GM12878 (cell line): ENCODE measurements around the gene ECM1. TPM values are rescaled to one million over a fixed set of nuclear protein-coding genes. Genes with fewer than 3 reads are reported as not detected.

Experiments
- ATAC-seq: fragments of 200-7000 bp; cut with Tn5 transposase; 3 replicates; pipeline ENCODE4 v1.9.1; 2020; ENCODE audit warnings: mild to moderate bottlenecking, moderate library complexity
- BruUV-seq: library from RNA; stranded (reverse); fragments of 400-500 nt; replicated peaks from 2 replicates; lab custom pipeline; 2021; lab: Mats Ljungman, UMichigan
- CTCF ChIA-PET: fragments of 300-600 bp; sonication (Branson Sonifier 250); formaldehyde crosslinking; extraction: SDS; loops from one replicate; lab custom pipeline; 2021; ENCODE audit warnings: inconsistent platforms; lab: Yijun Ruan, JAX
- POLR2A ChIA-PET: fragments of 350-600 bp; formaldehyde crosslinking; extraction: SDS; loops from one replicate; lab custom pipeline; 2021; ENCODE audit warnings: inconsistent platforms; lab: Charles Lee
- RAD21 ChIA-PET: fragments of 300-600 bp; sonication (Branson Sonifier 250); formaldehyde crosslinking; loops from one replicate; lab custom pipeline; 2023; ENCODE audit warnings: antibody characterized with exemption; ENCODE audit not compliant: unreplicated experiment; lab: Charles Lee
- SMC1A ChIA-PET: fragments of 300-600 bp; sonication (Branson Sonifier 250); formaldehyde crosslinking; loops from one replicate; lab custom pipeline; 2023; ENCODE audit not compliant: unreplicated experiment, uncharacterized antibody; lab: Charles Lee
- DNase-seq: peaks from one replicate; pipeline ENCODE4 v3.0.0-alpha.2; 2011; ENCODE audit warnings: low read depth, low spot score
- FAIRE-seq: peaks from 3 replicates; lab custom pipeline; 2011; peaks lifted over from hg19 to GRCh38; lab: Jason Lieb, UNC
- H2AFZ ChIP-seq: 2 replicates; pipeline ENCODE4 v1.6.0; 2011; ENCODE audit warnings: low read depth, low read length, control low read depth; ENCODE audit not compliant: control insufficient read depth
- H3K27ac ChIP-seq: 2 replicates; pipeline ENCODE4 v1.5.1; 2011; ENCODE audit warnings: control low read depth; ENCODE audit not compliant: control insufficient read depth, insufficient read depth
- H3K27me3 ChIP-seq, 2 experiments: replicated peaks in 1 of 2; 2 replicates each; pipeline versions ENCODE4 v1.6.0 to v1.6.1; 2011; ENCODE audit warnings: low read length in 1 of 2; ENCODE audit not compliant: control insufficient read depth in 2 of 2, insufficient read depth in 2 of 2
- H3K36me3 ChIP-seq, 2 experiments: 2 replicates each; pipeline ENCODE4 v1.5.1; 2011; ENCODE audit warnings: low read length in 1 of 2; ENCODE audit not compliant: control insufficient read depth in 2 of 2, insufficient read depth in 2 of 2
- H3K4me1 ChIP-seq: 2 replicates; pipeline ENCODE4 v1.6.1; 2011; ENCODE audit warnings: mild to moderate bottlenecking, low read length, moderate library complexity, mixed read lengths; ENCODE audit not compliant: control insufficient read depth, insufficient read depth
- H3K4me2 ChIP-seq: 2 replicates; pipeline ENCODE4 v1.6.0; 2011; ENCODE audit warnings: control low read depth; ENCODE audit not compliant: control insufficient read depth, insufficient read depth
- H3K4me3 ChIP-seq: fragments of 200-600 bp; sonication (generic); 2 replicates; pipeline ENCODE4 v1.5.1; 2016
- H3K79me2 ChIP-seq: 2 replicates; pipeline ENCODE4 v1.6.0; 2011; ENCODE audit warnings: low read length; ENCODE audit not compliant: control insufficient read depth, insufficient read depth
- H3K9ac ChIP-seq: 2 replicates; pipeline ENCODE4 v1.8.0; 2011; ENCODE audit warnings: low read length, control low read depth, mixed read lengths; ENCODE audit not compliant: control insufficient read depth, insufficient read depth
- H3K9me3 ChIP-seq: replicated peaks from 3 replicates; pipeline ENCODE4 v1.5.1; 2011; ENCODE audit warnings: mild to moderate bottlenecking, low read length; ENCODE audit not compliant: control insufficient read depth, insufficient read depth
- H4K20me1 ChIP-seq: 2 replicates; pipeline ENCODE4 v1.6.0; 2011; ENCODE audit not compliant: control insufficient read depth, insufficient read depth
- BACH1 ChIP-seq: fragments of 450-650 bp; IDR thresholded peaks from 2 replicates; pipeline ENCODE4 v1.6.1; 2017; ENCODE audit warnings: mild to moderate bottlenecking, borderline replicate concordance
- CTCF ChIP-seq, 3 experiments: IDR thresholded peaks in 2 of 3; conservative IDR thresholded peaks in 1 of 3; 2 replicates each; pipeline ENCODE4 v1.5.1; 2011; ENCODE audit warnings: low read depth in 3 of 3, low read length in 3 of 3, mild to moderate bottlenecking in 3 of 3, control low read depth in 2 of 3, moderate library complexity in 2 of 3, inconsistent platforms in 1 of 3, mixed read lengths in 1 of 3; ENCODE audit not compliant: control insufficient read depth in 2 of 3, insufficient read depth in 1 of 3; ENCODE audit errors: extremely low read depth in 1 of 3
- RAD21 ChIP-seq: IDR thresholded peaks from 2 replicates; pipeline ENCODE4 v1.6.1; 2011; ENCODE audit warnings: mild to moderate bottlenecking, low read depth, low read length, moderate library complexity; ENCODE audit not compliant: insufficient read depth
- WGBS: methylation state at CpG from one replicate; pipeline ENCODE4 v1.1.6; 2016; ENCODE audit warnings: low lambda C conversion rate; ENCODE audit not compliant: insufficient replicate concordance, insufficient coverage; ENCODE audit errors: missing lambda C conversion rate; 5-methylcytosine and 5-hydroxymethylcytosine counted together
- in situ Hi-C: fragments of 300-500 bp; cut with MboI; formaldehyde crosslinking; loops from 9 replicates; pipeline ENCODE4 v1.14.3; 2018; ENCODE audit warnings: mixed read lengths
- intact Hi-C: fragments of 100-400 bp; cut with micrococcal nuclease; formaldehyde crosslinking; loops from one replicate; pipeline ENCODE4 v1.14.2; 2022; ENCODE audit not compliant: unreplicated experiment
- polyA plus RNA-seq, 11 experiments: library from polyadenylated mRNA; depleted of rRNA in 4 of 11; unstranded in 6 of 11; stranded (reverse) in 5 of 11; fragments of >200 nt; fragmentation: Nextera tagmentation in 4 of 11; fragmentation: Illumina TruSeq in 1 of 11; extraction: Ambion mirVana in 4 of 11; extraction: Trizol in 1 of 11; gene quantifications; 1 replicate in 1 of 11; 2 replicates in 10 of 11; pipeline versions ENCODE4 v1.2.1 to v1.2.3, GENCODE V29; 2011 to 2016; ENCODE audit warnings: inconsistent platforms in 2 of 11, missing spikeins in 2 of 11, low read depth in 1 of 11
- total RNA-seq, 4 experiments: library from RNA; depleted of rRNA in 3 of 4; stranded (reverse); fragments of >200 nt in 3 of 4; fragmentation: Illumina TruSeq in 1 of 4; extraction: Trizol in 1 of 4; gene quantifications; 2 replicates each; pipeline versions ENCODE4 v1.2.1 to v1.2.3, GENCODE V29; 2013 to 2021
- TF ChIP-seq, protein P1 (sequence below): IDR thresholded peaks from 2 replicates; pipeline ENCODE4 v1.6.1; 2011; ENCODE audit warnings: mild to moderate bottlenecking, low read depth, low read length, moderate library complexity; ENCODE audit not compliant: insufficient replicate concordance

The ECM1 gene
- total and polyA plus RNA-seq, 10 of the 15 experiments (the other 5 are each of a cell fraction or from before 2014, with no cell fraction given): 0.06 to 1.3 (median 0.60) TPM

DNA sequence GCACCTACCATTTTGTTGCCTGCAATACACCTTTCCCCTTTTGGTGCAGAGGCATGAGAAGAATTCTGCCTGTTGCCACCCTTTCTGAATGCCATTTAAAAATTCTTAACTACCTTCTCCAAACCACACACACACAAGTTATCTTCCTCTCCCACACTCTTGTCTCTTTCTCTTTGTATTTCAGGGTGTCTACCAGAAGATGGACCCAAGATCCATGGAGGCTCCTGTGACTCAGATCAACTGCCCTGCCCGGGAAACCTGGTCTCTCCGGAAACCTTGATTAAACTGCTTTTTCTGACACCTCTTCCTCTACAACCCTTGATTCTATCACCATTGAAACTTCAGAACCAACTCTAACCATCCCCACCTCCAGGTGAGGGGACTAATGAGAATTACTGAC, 23.0 kb upstream of the ECM1 start:
- ATAC-seq: no peak
- SMC1A ChIA-PET: interaction anchor here (1.2 kb wide), 1 partner anchor 48 kb away, joined by 4 read pairs; no protein-coding TSS in a partner anchor
- Histone ChIP-seq H3K4me2 (no peak overlapping the region), H3K27ac (no peak overlapping the region), H4K20me1 (no peaks in the 10 kb centered on the region), H3K79me2 (peaks cover 14% of the 10 kb centered on the region), H3K9me3 (no peaks in the 10 kb centered on the region), H3K27me3 (no peaks in the 10 kb centered on the region), H3K36me3 (peaks cover 0 to 5% of the 10 kb centered on the region in 2 experiments; a peak in 1 of 4 replicates), H2AFZ (no peak overlapping the region; the same call in 1 of the 2 replicates), H3K9ac (no peak overlapping the region), H3K4me1 (no peaks in the 10 kb centered on the region), H3K4me3 (no peak overlapping the region)
- WGBS: 13% methylated on average over 2 of the region's 2 CpGs
- intact Hi-C loops: loop anchor here (10.0 kb wide), 1 partner anchor 140 kb away; the partner anchor contains the start of gene ENSA
- FAIRE-seq: no peak
- CTCF ChIA-PET: no interaction called here
- POLR2A ChIA-PET: interaction anchor here (1.5 kb wide), 1 partner anchor 25 kb away, joined by 5 read pairs; no protein-coding TSS in a partner anchor
- DNase-seq: no peak
- RAD21 ChIA-PET: interaction anchor here (0.7 kb wide), 1 partner anchor 91 kb away, joined by 3 read pairs; no protein-coding TSS in a partner anchor
- no TSS peak for BruUV-seq
- in situ Hi-C loops: no loop called here
- TF ChIP-seq BACH1 (no peak), CTCF (IDR thresholded peaks at IDR 0.05 in 2 of 3, conservative IDR thresholded peaks at IDR 0.05 in 1 of 3; ENCODE audit: control insufficient read depth in 2 of 3, extremely low read depth in 1 of 3, insufficient read depth in 1 of 3, low read depth in 3 of 3, low read length in 3 of 3) (peak in 2 of 3 experiments; percentile 9 to 10; a peak in 1 of 6 replicates), RAD21 (peak; percentile 37)
- TF ChIP-seq, protein P1, sequence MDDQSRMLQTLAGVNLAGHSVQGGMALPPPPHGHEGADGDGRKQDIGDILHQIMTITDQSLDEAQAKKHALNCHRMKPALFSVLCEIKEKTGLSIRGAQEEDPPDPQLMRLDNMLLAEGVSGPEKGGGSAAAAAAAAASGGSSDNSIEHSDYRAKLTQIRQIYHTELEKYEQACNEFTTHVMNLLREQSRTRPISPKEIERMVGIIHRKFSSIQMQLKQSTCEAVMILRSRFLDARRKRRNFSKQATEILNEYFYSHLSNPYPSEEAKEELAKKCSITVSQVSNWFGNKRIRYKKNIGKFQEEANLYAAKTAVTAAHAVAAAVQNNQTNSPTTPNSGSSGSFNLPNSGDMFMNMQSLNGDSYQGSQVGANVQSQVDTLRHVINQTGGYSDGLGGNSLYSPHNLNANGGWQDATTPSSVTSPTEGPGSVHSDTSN: no peak
- TF ChIP-seq, all 136 proteins: peak for 2
